ENCODE measurements around the gene TMEM200B.
"Not testable (repeated sequence)": the region's sequence is repeated elsewhere in the genome, so short reads cannot be mapped to it uniquely, and the experiment has no call there.

The TMEM200B gene

DNA sequence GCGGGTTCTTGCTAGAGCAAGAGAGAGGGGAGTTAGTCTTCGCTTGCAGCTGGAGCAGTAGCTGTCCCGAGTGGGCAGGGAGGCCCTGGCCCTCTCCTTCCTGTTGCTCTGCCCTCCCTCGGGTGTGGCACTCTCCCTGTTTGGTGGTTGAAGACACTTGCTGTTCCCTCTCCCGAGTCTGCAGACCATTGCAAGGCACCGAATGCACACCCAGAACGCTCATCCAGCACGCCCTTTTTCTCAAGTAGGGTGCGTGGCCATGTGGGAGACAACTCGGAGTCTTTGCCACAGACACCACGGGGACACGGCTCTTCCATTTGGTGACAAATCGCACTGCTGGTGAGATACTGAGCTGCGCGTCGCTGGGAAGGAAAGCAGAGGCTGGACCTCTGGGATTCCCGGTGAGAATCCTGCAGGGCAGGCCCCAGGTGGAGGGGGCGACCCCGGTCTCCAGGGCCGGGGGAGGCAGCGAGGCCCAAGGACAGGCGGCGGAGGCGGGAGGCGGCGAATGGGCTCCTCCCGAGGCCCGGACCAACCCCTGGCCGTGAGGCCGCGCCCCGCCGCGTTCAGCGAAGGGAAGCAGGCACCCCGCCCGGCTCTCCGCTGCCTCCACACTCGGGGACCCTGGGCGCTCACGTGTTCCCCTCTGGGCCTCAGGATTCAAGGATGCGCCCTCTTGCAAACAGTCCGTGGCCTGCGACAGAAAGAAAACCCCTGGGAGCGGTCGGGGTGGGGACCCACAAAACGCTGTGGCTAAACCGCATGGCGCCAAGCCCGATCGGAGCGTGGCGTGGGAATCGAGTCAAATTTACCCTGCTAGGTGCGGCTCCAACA lies 10.4 kb upstream of the TMEM200B start:
- no peak for DNase-seq

DNA sequence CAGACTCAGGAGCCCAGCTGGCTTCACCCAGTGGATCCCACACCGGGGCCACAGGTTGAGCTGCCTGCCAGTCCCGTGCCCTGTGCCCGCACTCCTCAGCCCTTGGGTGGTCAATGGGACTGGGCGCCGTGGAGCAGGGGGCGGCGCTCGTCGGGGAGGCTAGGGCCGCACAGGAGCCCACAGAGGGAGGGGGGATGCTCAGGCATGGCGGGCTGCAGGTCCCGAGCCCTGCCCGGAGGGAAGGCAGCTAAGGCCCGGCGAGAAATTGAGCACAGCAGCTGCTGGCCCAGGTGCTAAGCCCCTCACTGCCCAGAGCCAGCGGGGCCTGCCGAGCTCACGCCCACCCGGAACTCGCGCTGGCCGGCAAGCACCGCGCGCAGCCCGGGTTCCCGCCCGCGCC lies 7.4 kb upstream of the TMEM200B start:
- not testable (repeated sequence) for DNase-seq

DNA sequence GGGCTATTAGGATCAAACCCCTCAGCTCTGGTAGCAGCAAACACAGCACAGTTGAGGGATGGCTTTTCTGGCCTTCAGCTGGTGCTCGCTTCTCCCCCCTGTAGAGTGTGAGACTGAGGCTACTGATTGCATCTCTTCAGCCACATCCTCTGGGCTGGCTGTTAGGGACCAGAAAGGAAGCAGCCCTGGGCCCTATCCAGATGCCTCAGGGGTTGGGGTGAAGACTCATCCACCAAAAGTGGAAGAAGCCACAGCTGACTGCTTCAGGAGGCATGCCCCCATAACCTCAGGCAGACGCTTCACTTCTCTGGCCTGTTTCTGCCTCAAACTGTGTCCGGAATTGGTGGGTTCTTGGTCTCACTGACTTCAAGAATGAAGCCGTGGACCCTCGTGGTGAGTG lies 6.2 kb upstream of the TMEM200B start:
- no peak for DNase-seq

DNA sequence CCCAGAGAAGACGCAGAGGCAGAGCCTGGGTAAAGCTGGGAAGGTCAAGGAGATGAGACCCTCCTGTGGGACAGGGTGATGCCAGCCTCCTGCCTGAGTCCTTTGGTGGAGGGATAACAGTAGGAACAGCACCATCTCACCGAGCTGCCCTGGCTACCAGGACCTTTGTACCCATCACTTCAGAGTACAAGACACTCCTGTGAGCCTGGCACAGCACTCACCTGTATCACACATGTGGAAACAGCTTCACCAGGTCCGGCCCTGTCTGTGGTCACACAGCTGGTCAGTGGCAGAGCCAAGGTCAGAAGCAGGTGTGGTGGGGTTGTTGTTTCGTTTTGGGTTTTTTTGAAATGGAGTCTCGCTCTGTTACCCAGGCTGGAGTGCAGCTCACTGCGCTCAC lies 5.0 kb upstream of the TMEM200B start:
- DNase-seq = no peak

DNA sequence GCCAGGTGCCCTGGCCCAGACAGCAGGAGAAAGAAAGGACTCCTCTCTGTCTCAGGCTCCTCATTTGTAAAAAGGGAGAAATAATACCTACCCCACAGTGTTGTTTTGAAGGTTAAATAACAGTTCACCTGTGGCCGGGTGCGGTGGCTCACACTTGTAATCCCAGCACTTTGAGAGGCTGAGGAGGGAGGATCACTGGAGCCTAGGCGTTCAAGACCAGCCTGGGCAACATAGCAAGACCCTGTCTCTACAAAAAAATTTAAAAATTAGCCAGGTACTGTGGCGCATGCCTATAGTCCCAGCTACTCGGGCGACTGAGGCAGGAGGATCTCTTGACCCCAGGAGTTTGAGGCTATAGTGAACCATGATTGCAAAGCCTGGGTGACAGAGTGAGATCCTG lies 2.5 kb upstream of the TMEM200B start:
- no peak for DNase-seq

DNA sequence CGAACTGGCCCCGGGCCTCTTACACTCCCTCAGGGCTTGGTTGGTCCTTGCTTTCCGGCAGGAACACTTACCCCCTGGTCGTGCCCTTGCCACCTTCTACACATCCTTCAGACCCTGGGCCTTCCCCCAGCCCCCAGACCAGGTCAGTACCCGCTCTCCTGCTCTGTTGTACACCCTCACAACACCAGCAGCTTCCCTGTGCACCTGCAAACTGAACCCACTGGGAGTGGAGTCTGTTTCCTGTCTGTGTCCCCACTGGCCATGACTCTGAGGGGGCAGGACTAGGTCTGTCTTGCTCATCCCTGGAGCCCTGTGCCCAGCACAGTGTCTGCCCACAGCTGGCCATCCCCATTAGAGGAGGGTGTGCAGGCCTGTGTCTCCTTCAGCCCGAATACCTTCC lies 2.1 kb upstream of the TMEM200B start:
- no peak for DNase-seq

DNA sequence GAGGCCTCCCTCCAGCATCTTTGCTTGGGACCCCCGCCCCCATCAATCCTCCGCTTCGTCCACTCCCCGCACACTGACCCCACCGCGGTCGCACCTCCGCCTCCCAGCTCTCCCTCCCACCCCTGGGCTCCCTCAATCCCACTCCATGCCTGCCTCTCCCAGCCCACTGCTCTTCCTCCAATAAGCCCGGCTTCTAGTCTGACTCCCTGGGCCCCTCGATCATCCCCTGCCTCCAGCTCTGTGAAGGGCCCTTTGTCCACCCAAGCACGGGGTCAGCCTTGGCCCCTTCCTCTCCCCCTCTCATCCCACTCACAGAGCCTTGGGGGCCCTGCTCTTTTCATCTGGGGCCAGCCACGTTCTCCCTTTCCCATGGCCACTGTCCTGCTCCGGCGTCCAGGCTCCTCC lies 1.5 kb upstream of the TMEM200B start:
- no peak for DNase-seq

DNA sequence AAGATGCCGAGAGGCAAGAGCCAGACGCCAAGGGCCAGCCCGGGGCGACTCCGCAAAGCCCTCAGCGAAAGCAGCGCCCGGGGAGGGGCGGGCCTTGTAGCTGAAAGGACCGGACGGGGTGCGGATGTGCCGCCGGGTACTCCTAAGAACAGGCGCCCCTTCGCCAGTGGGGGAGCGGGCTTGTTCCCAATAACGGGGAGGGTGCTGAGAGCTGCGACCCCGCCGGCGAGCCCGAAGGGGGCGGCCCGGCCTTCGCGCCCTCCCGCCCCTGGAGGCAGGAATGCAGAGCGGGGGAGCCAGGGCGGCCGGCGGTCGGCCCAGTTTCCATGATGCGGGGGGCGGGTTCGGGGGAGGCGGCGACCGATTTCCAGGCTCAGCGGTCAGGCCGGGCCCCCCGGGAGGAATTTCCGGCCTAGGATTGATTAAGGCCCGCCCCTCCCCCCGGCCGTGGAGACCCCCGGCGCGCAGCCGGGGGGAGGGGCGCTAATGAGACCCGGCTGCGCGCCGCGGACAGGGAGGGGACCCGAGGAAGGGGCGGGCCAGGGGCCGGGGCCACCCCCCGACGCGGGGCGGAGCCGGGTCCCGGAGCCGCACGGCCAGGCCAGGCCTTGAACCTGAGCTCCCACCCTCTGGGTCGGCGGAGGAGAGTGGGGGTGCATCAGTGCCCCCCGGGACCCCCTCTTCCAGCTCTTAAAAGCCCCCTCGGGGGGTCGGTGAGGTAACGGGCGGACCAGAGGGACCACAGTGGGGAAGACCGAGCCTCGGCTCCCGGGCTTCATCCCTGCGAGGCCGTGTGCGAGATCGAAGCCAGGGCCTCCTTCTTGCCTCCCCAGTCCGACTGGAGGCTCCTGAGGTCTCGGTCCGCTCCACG lies 898 bp upstream of the TMEM200B start:
- no peak for DNase-seq

DNA sequence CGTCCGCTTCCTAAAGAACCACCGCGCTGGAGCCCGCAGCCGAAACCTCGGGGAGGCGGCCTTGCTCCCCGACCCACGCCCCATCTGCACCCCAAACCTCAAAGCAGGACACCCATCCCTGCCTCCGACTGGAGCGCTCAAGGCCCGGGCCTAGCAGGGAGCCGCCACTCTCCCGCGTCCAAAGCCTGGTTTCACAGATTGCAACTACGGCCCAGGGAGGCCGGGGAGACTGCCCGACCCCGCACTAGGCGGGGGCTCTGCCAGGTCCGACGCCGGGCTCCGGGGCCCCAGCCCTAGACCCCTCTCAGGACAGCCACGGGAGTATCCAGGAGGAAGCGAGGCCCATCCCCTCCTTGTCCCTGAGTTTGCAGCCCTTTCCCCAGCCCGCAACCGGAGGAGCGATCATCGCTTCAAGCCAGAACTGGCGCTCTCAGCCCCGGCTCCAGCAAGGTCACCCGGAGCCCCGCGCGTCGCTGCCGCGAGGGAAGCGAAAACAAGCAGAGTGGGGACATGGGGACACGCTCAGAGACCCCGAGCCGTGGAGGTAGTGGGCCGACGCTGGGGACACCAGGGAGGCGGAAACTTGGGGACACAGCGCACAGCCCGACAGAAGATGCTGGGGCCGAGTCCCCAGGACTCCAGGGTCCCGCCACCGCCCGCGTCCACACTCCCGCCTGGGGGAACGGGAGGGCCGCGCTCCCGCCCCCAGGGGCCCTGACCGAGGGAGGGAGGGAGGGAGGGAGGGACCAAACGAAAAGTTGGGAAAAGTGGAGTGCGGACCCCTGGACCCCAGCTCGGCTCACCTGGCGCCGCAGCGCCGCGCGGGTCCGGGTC lies 433 bp downstream of the TMEM200B start:
- DNase-seq = no peak

DNA sequence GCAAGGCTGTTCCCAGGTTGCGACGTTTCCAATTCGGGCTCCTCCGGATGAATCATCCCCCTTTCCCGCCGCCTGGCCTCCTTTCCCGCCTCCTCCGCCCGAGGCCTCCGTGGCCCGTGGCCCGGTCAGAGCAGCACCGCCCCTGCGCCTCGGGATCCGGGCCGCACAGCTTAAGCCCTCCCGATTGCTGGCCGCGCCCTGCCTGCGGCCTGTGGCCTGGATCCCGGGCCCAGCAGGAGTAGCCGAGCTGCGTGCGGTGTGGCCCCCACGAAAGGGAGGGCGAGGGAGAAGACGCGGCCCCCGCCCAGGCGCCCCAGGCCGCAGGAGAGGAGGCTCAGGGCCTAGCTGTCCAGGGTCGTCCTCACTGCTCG lies 1.0 kb downstream of the TMEM200B start:
- DNase-seq = no peak

DNA sequence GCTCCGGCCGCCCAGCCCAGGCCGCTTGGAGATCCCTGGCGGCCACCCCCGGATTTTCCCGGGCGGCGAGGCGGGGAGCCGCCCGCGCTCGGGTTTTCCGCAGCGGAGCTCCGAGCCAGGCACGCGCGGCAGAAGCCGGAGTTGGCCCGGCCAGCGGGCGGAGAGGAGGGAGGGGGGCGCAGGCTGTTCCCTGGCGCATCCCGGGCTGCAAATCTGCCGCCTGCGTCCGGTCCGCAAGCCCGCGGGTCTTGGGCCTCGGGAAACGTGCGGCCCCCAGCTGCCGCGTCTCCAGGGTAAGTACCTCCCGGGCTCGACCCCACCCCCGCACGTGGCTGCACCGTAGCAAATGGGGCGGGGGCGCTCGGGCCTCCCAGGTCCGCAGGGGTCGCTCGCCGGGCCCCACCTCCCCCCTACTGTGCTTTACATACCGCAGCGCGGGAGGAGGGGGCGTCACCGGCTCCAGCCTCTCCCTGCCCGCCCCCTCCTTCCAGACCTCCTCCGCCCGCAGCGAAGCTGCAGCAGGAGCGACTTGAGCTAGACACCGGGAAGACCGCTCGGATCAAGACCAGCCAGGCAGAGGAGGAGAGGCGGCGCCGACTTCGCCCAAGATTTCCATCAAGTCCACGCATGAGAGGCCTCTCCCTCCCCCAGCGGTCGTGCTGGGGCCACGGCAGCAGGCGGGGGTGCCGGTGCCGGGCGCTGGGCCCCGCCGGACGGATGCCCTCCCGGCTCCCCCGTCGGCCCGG lies 1.6 kb downstream of the TMEM200B start:
- DNase-seq = no peak

DNA sequence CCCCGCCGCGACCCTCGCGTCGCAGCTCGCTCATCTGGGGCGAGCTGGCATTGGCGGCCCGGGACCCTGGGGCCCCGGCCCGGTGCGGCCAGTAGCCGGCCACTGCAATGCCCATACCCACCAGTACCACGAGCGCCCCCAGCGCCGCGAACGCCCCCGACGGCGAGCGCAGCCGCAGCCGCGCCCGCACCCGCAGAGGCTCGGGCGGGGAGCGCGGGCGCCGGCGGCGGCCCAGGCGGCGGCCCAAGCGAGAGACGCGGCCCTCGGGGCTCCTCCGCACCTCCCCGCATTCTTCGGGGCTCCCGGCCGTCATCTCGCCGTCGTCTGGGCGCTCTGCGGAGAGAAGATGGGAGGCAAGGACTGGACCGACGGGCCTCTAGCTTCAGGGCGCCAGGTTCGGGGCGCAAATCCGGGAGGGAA lies 2.2 kb downstream of the TMEM200B start:
- DNase-seq = no peak

DNA sequence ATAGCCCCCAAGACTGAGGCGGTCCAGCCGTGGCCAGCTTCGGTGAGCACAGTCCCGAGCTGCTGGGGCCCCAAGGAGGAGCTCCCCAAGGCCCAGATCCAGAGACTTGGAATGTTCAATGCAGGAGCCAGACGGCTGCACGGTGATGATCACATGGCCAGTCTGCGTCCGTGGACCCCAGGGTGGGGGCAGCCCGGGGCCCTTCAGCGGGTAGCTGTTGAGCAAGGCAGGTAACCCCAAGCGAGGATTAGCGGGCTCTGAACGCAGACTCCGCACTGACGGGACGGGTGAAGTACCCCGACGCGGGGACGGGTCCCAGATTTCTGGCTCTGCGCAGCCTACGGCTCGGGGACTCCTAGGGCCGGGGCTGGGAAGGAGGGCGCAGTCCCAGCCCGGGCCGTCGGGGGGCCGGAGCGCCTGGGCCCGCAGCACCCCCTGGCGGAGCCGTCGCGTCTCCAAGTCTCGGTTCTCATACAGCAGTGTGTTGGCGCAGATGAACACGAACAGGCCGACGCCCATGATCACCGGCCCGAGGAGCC lies 2.7 kb downstream of the TMEM200B start:
- no peak for DNase-seq

DNA sequence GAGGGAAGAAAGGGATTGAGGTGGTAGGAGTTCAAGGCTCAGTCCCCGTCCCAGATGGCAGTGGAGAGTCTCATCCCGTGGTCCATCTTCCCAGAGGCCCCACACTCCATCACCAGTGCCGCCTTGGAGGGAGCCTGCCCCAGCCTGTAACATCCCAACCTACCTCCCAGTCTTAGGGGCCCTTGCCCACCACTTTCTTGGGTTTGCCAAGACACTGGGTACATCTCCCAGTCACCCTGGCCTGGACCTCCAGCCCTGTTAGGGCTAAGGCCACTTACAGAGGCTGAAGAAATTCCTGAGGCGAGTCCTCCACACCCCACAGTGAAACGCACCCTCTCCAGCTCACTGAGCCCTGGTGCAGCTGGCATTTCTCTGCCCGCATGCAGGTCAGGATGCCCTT lies 3.3 kb downstream of the TMEM200B start:
- DNase-seq = no peak

DNA sequence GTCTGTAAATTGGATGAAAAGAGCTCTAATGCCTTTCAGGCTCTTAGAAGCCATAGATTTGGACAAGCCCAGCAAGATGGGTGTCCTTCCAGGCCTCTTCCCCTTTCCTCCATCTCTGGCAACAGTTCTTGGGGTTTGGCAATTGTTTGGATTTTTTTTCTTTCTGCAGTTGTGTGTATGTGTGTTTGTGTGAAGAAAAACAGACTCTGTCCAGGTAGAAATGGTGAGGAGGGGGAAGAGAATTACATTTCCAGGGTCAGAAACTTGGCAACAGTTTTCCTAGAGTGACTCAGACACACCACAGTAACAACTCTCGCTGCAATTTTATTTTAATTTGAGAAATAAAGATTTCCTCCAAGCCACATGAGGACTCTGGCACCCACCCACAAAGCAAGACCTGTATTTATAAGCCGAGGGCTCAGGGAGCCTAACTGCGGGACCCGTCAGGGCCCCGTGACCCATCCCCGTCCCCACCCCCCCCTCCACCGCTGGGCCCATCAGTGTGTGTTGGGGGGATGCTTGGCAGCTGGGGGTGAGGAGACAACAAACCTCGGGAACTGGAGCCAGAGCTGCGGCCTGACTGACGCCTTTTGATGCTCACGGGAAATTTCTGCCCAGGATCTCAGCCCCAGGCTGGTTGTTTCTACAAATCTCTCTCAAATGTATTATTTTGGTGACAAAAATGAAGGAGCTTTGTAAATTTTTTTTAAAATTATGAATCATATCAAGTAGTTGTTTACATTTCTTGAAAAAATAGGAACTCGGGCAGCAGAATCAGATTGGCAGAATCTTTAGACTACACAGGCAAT lies 4.4 kb downstream of the TMEM200B start:
- no peak for DNase-seq

DNA sequence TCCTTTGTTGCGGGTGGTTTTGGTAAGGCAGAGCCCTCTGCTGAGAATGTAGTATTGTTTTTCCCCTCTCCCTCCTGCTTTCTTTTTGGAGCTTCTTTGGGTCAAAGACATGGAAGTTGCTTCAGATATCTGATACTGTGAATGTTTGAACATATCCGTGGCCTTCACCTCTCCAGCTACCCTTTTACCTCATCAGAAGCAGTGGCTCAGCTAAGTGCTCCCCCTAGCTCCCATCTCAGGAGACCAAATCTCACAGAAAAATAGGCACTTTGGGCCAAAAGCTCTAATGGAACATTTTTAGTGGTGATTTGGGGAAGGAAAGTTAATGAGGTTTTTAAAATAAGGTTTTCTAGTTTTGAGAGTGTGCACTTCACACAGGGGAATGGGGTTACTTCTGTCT lies 6.3 kb downstream of the TMEM200B start:
- no peak for DNase-seq

DNA sequence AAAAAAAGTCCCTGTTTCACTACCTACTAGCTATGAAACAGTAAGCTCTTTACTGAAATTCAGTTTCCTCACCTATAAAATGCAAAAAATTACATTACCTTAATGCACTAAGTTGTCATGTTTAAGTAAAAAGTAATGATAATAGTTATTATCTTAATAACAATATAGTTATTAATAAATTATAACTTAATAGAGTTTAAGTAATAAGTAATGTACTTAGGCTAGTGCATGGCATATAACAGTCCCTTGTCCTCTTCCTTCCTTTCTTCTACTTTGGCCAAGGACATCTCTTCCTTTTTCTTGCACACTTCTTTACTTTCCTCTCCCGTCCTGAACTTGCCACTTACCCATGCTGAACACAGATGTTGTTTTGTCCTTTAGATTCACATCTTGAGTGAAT lies 9.0 kb downstream of the TMEM200B start:
- no peak for DNase-seq

DNA sequence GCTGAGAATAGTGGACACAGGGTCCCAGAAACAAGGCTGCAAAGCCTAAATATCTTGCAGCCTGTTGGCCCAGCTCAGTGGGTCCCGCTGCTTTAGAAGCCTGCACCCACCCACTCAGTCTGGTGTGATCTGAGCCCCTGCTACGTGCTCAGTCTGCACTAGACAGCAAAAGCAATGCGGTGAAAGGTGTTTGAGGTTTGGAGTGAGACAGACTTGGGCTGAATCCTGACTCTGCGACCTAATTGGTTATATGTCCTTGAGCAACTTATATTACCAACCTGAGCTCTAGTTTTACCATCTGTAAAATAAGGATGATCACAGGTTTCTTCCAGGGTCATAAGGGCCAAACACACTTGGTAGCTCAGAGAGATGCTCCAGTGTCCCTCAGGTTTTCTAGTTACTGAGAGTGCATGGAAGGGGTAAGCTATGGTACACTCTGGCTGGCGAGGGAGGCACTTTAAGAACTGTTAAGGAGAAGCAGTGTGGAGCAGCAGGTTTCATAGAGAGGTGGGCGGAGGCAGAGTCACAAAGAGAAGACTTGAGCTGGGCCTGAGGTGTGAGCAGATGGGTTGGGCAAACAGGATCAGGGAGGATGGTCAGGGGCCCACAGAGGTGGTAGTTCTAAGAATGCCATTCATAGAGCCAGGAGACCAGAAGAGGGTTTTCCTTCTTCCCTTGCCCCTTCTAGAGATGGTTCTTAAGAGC lies 10.1 kb downstream of the TMEM200B start:
- no peak for DNase-seq

DNA sequence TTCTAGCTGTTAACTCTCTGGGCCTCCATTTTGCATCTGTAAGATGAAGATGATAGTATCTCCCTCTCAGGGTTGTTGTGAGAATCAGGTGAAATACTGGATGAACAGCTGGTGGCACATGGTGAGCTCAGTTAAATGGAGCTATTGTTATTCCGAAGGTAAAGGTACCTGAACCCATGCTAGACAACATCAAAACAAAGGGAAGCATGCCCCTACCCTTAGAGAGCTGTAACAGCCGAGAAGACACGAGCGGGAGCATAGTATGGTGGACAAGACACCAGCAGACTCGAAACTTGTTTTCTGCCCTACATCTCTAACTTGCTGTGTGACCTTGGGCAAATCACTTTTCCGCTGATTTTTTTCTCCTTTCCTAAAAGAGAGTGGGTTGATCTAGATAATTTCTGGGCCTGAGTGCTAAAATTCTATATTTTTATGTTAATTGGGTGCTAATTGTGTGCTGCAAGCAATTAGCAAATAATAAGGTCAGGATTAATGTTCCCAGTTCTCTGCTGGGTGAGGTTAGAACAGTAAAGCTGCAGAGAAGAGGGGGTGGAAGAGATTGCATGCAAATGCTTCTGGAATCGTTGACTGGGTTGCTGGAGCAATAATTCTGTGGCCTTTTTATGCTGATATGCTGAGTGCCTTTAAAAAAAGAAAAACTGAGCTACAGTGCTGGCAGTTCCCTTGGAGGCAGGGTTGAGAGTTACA lies 10.8 kb downstream of the TMEM200B start:
- DNase-seq = no peak

DNA sequence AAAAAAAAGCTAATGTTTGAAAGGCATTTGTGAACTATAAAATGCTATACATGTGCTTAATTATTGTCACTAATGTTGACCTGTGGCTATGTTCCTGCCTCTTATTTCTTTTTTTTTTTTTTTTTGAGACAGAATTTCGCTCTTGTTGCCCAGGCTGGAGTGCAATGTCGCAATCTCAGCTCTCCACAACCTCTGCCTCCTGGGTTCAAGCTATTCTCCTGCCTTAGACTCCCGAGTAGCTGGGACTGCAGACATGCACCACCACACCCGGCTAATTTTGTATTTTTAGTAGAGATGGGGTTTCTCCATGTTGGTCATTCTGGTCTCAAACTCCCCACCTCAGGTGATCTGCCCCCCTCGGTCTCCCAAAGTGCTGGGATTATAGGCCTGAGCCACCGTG lies 15.7 kb downstream of the TMEM200B start:
- not testable (repeated sequence) for DNase-seq

Measured in NK-92 treated with Interleukin-12 subunit alpha and Interleukin-12 subunit beta, amount 100 ng/mL, for 24 hours (cell line).